GM03348 (cell line): Measurements from ENCODE around the gene ARMC12.
"Not testable (repeated sequence)": the region's sequence is repeated elsewhere in the genome, so short reads cannot be mapped to it uniquely, and the experiment has no call there.

Source experiments
- DNase-seq: peaks from one replicate; pipeline ENCODE4 v3.0.0; 2012; ENCODE audit warnings: low spot score

ARMC12 gene

GRCh38 chr6:35718911-35719381 is 17.9 kb upstream of the ARMC12 start:
- no peak for DNase-seq

DNA sequence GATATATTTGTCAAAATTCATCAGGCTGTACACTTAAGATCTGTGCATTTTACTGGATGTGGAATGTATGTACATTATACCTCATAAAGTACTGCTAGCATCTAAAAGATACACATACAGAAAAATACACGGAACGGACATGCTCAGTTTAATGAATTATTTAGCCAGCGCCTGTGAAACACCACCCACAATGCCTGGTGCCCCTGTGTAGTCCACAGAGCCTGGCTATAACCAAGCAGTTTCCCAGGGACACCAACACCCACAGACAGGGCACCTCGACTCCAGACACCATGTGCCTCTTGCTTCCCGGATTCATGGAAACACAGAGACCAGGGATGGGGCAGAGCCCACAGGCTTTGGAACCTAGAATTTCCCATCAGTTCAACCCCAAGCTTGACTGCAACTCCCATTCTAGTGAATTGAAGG is 17.4 kb upstream of the ARMC12 start:
- DNase-seq = no peak

- no peak for DNase-seq
Measured at GRCh38 chr6:35719830-35720733, 16.8 kb upstream of the ARMC12 start.

DNA sequence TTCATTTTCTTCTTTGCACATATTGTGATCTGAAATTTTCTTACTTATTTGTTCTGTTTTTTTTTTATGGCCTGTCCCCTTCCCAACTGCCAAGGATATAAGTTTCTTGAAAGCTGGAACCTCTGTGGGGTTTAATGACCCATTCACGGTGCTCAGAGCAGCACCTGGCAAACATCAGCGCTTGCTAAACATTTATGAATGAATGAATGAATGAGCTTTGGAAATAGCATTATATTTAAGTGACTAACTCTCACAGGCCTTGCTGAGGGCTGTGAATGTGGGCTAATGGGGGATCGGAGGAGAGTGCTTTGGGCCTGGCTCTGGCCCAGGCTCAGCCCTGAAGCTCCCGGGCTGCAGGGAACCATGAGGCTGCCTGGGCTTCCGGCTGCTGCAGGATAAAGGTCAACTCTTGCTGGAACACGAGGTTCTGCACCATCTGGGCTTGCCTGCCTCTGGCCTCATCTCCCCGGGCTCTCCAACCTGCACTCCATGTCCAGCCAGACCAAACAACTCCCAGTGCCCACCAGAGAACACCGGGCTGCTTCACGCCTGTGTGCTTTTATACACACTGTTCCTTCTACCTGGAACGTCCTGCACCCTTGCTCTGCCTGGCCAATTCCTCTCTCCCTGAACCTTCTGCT is 14.6 kb upstream of the ARMC12 start:
- no peak for DNase-seq

DNA sequence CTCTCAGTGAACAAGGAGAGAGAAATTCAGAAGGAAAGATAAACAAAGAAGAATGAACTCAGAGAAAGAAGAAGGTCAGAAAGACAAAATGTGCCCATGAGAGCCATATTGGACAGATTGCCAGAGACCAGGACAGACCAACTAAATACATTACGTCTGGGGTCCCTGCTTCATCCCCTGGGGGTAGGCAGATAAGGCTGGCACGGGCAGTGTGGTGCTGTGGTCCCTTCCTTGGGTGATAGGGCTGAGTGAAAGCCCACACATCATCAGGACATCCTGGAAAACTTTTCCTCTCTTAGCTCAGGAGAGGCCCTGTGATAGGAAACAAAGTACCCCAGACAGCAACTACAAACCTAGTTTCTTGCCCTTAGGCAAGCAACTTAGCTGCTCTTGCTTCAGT is 13.2 kb upstream of the ARMC12 start:
- no peak for DNase-seq

GRCh38 chr6:35724059-35724458 is 12.8 kb upstream of the ARMC12 start:
- DNase-seq = no peak

DNA sequence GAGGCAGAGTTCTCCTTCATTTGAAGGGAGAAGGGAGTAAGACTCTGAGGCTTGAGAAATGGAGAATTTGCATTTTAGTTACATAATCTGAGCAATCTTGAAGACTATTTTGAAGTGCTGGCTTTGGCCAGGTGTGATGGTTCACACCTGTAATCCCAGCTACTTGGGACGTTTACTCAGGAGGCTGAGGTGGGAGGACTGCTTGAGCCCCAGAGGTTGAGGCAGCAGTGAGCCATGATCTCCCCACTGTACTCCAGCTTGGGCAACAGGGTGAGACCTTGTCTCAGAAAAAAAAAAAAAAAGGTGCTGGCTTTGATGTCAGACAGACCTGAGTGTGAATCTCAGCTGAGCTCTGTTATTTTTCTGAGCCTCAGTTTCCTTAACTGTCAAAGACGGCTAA is 12.4 kb upstream of the ARMC12 start:
- no peak for DNase-seq

DNA sequence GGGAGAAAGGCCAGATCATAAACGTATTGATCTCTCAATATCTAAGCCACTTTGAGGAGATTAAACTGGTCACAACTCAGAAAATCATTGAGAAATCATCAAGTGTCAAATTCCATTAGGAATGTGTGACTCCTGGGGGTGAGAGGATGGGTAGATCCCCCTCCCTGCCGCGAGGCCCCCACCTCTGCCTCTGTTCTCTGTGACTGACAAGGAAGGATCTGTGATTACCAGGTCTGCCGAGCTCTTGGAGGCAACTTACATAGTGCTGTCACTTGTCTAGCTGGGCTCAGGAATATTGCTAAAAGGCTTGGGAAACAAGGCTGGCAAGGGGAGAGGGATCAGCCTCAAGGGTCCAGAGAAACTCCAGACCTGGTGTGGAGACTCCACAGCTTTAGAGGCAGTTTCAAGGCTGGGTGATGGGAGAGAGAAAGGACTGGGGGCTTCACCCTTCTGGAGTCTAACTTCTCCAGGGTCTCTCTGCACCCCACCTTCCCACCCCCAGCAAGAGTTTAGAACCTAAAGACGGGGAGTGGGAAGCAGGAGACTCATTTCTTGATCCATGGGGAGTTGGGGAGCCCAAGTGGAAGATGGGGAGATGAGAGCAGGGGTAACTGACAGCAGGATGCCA is 11.6 kb upstream of the ARMC12 start:
- DNase-seq = no peak

DNA sequence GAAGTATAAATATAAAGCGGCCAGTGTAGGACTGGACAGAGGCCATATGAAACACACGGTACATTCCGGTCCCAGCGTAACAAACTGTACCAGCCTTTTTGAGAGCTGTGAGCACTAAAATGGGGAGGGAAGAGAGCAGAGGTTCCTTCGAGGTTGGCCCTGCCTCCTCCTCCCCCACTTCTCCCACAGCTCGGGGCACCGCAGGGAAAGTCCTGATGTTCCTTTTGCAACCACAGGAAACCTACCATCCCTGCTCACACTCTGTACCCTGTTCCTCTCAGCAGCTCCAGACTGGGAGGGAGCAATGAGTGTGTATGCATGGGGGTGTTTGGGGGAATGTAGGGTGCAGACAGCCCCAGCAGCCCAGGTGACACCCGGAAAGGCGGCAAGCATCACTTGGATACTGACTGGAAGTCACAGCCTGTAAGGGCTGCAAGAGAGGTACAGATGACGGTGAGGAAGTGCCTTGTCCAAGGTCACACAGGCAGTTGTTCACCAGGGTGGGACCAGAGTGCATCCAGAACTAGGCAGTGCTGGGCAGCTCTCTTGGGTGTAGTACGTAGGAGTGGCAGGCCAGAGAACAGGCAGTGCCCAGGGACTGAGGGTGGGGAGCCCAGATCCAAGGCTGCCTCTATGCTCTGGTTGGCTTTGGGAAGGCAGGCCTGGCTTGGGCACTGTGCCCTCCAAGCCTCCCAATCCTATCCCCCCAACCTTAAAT is 11.0 kb upstream of the ARMC12 start:
- DNase-seq = no peak

DNA sequence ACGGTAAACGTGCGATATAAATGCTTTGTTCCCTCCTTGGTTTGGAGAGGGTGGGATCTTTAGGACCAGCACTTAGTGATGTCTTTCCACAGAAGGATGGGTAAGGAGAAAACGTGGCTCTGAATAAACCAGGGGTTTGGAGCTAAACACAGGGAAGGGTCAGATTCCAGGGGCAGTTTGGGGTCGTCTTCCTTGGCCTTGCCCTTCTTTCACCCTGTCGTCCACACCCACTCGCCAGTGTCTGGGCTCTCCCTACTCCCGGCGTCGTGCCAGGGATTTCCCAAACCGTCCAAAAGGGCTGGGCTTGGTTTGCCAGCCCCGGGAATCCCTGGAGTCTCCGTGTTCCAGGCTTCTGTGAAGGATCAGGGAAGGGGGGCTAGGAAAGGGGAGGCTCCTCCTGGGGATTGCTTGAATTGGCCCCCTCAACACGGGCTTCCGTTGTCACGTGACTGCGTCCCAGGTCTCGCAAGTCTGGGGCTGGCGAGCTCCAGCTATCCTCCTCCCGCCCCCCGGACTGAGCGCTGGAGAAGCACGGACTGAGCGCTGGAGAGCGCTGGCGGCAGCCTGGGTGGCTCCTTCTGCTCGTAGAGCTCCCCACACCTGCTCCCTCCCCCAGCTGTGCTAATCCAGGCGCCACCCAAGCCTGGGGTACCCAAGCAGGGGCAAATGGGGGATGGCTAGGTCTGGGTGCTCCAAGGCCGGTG is 9.4 kb upstream of the ARMC12 start:
- DNase-seq = peak; percentile 69

GRCh38 chr6:35727935-35728682 is 8.7 kb upstream of the ARMC12 start:
- peak; percentile 95 for DNase-seq

DNA sequence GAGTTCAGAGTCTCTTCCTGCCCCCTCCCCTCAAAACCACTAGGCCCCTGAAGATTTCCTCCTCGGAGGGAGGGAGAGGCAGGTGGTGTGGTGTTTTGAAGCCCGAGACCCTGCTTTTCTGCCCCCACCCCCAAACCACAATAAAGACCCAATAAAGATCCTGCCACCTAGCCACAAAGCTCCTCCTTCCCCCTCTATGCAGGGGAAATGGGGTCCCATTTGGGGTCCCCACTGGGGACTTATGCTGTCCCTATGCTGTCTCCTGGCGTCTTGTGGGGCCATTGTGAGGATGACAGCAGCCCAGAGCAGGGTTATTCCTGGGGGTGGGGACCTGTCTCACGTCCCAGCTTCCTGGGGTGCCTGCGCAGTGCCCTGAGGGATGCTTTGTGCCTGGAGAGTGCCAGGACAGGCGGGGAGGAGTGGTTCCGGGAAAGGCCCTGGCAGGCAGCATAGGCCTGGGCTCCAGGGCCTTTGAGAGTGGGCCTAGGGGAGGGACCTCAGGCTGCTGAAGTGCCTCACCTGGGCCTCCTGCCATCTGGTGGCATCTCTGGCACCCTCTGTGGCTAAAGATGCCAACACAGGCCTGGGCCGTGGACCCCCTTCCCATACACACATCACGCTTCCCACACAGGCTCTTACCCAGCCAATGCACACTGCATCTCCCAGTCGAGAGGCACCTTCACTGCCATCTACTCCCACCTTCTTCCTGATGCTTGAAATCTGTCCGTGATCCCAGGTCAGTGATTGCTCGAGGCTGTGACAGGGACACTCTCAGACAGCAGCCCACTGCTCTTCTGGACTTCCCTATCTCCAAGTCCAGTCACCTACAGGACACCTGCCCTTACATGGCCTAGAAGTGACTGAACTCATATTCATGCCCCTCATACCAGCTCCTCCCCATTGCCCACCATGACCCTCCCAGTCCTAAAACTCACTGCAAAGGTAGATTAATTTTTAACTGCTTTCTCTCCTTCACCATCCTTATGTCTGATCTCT is 7.9 kb upstream of the ARMC12 start:
- DNase-seq = no peak

- DNase-seq = no peak
Measured at GRCh38 chr6:35729722-35730121, 7.1 kb upstream of the ARMC12 start.

DNA sequence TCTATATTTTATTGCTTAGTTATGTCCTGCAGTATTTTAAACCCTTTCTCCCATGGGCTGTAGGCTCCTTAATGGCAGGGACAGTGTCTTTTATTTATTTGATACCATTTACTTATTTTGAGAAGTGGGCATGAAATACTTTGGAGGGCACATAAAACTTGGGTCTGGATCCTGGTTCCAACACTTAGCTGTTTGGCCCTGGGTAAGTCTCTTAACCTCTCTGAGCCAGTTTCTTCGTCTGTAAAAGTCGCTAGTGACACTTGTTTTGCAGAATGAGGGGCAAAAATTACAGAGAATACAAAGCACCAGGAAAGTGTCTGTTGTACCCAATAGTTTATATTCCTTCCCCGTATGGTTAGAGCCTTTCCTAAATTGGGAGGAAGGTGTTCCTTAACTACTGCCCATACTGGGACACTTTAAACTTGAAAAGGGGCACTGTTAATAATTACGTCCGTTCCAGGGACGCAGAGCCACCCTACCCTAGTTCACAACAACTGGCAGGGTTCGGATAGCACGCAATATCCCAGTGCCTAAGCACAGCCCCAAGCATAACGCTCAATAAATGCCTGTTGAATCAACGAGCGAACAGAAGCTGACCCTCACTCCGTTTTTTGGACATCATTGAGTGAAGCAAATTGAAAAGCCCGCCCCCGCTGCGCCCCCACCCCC is 6.0 kb upstream of the ARMC12 start:
- no peak for DNase-seq

DNA sequence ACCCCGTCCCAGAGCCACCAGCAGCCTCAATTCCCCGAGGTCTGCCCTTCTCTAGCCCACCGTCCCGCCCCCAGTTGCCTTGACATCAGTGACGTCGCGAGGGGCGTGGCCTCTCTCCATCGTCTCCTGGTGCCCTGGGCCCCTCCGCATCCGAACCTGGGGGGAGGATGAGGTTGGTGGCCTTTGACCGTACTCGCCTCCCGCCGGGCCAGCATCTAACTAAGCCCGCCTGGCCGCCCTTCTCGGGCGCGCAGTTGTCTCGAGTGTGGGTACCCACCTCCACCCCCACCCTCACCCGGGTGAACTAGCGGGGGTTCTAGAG is 5.5 kb upstream of the ARMC12 start:
- peak; percentile 89 for DNase-seq

DNA sequence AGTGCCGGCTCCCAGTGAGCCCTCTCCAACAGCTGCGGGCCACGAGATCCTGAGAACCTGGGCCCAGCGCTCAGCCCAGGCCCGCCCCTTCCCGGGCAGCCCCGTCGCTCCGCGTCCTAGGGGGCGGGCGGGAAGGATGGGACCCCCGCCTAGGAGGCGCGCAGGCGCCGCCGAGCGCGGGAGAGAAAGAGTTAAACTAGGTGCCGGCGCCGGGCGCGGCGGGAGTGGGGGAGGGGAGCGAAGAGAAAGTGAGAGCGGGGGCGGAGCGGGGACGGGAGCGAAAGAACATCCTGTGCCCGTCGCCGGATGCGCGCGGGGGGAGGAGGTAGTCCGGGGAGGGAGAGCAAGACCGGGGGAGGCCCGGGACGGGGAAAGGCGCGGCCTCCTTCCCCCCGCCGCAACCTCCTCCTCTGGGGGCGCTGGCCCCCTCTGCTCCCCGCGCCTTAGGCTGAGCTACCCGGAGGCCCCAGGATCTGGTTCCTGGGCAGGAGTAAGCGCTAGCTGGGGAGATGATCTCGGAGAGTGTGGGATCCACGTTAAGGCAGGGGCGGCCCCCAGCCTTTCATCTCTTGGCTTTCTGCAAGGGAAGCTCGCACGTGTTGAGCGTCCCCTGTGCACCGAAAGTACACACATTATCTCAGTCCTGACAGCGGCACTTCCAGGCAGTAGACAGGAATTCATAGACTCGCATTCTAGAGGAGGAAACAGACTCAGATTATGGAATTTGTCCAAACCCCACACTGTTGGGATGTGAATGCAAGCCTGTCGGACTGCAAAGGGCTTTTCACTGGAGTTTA is 4.9 kb upstream of the ARMC12 start:
- peak; percentile 92 for DNase-seq

GRCh38 chr6:35733633-35734032 is 3.2 kb upstream of the ARMC12 start:
- no peak for DNase-seq

- not testable (repeated sequence) for DNase-seq
Measured at GRCh38 chr6:35734319-35734718, 2.5 kb upstream of the ARMC12 start.
